HG03108 (cell line): ENCODE measurements around the gene KRT82.

Source experiments
- ATAC-seq: cut with Tn5 transposase; IDR thresholded peaks from one replicate; pipeline ENCODE4 v1.9.1; 2021; ENCODE audit warnings: moderate library complexity; ENCODE audit not compliant: unreplicated experiment

The KRT82 gene

GRCh38 chr12:52389313-52390207 lies 16.6 kb downstream of the KRT82 start:
- ATAC-seq = no peak

GRCh38 chr12:52387859-52388258 lies 18.3 kb downstream of the KRT82 start:
- no peak for ATAC-seq

DNA sequence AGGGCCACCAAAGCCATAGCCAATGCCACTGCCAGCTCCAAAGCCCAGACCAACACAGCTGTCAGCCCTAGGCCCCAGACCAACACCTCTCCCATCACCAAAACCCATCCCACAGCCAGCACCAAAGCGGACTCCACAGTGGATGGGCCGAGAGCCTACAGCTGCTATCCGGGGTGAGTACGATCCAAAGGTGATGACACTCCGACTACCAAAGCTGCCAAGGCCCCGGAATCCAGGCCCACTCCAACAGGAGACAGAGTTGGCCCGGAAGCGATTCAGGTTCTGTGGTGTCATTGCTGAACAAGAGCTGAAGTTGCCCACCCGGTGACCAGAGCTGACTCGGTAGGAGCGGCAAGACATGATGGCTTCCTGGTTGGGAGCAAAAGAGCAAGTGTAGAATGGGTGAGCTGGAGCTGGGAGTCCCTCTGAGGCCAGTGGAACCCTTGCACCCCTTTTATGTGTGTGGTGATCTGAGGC lies 20.9 kb downstream of the KRT82 start, which contains the start of gene KRT84:
TSS of gene KRT84 (minus strand) at position 427 of the 477 bp plus-strand sequence. CDS start at position 360, 67 bp downstream.
- ATAC-seq = no peak

DNA sequence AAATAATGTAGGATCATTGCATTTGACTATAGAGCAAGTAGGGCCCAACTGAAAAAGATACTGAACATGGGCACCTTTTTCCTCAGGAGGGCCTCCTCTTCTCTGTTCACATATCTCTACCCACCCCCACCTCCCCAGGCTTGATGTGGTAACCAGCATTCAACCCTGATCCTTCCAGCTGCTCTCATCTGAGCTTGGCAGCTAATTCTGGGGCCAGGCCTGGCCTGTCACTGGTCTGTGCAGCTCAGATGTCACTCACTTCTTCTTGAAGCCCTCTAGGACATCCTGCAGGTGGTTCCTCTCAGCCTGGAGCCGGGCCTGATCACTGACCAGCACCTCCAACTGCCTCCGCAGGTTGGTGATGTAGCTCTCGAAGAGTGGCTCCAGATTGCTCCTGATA lies 22.8 kb downstream of the KRT82 start:
- ATAC-seq = no peak

- no peak for ATAC-seq
Measured at GRCh38 chr12:52382854-52383253, 23.3 kb downstream of the KRT82 start.

DNA sequence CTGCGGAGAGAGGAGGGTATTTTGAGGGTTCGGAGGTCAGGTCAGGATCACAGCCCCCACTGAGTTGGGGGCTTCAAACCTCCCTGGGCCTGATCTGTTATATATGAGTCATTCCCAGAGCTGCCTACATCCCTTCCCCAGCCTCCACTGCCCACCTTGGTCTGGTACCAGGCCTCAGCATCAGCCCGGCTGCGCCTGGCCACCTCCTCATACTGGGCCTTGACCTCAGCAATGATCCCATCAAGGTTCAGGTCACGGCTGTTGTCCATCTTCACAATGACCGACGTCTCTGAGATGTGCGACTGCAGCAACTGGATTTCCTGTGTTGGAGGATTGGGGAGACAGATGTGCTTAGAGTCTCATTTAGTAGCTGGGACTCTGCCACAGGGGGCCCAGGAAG lies 24.9 kb downstream of the KRT82 start:
- no peak for ATAC-seq

- ATAC-seq = no peak
Measured at GRCh38 chr12:52380271-52380694, 25.9 kb downstream of the KRT82 start.

DNA sequence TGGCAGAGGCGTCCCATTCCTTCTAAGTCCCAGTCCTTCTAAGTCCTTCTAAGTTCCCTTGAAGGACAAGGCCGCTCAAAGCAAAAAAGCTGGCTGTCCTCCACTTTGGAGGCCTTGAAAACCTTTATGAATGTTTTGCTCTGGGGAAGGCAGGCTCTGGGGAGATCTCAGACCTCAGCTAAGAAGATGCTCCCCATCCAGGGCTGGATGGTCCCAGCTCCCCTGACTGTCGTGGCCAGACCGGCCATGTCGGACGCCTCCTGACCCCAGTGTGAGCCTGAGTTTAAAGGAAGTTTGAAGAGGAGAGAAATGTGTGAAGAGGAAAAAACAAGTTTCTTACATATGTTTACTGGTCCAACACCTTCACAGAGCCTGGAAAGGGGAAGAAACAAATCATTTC lies 26.6 kb downstream of the KRT82 start:
- ATAC-seq = no peak

GRCh38 chr12:52378091-52378490 lies 28.0 kb downstream of the KRT82 start:
- ATAC-seq = no peak

- ATAC-seq = no peak
Measured at GRCh38 chr12:52377266-52377665, 28.9 kb downstream of the KRT82 start.

DNA sequence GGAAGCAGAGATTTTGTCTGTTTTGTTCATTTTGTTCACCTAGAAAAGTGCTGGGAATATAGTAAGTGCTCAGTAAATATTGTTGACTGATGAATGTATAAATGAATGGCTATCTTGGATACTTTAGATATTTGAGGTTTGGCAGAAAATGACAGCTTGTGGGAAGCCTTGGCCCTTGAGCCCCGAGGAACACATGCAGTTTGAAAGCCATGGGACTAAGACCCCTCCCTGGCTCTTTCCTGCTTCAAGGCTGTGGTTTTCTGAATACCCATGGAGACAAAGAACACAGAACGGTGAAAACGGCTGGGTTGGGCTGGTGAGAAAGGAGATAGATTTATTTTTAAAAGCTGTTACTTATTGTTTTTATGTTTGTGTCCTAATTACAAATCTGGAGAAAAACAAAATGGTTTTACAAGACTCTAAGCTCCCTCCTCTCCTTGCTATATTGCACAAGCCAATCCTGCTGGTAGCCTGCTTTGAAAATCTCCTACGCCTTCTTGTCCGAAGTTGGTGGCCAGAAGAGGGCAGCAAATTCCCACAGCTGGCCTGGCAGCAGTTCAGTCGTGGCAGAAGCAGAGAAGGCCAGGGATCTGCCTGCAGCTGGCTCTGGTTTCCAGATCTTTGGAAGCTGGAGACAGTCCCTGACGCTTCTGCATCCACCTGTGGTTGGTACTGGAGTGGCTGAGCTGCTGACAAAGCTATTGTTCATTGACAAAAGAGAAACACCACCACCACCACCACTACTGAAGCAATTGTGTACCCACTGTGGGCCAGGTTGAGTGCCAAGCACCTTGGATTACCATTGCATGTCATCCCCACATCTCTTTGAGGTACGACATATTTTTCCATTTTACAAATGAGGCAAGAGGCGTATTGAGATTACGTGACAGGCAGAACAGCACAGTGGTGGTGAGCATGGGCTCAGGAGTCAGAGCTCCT lies 33.6 kb downstream of the KRT82 start:
- ATAC-seq = no peak

DNA sequence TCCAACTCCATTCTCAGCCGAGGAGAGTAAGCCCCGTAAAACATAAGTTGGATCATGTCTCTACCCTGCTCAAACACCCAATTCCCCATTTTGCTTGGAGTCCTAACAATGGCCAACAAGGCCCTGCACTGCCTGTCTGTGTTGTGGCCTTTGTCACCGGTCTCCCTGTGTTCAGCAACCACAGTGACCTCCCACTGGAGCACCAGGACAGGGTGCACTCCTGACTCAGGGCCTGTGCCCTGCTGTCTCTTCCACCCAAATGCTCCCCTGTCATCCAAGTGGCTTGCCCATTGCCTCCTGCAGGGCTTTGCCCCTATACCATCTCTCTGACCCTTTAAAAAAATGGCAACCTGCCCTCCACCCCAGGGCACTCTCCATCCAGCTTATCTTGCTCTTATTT lies 34.4 kb downstream of the KRT82 start:
- ATAC-seq = no peak

DNA sequence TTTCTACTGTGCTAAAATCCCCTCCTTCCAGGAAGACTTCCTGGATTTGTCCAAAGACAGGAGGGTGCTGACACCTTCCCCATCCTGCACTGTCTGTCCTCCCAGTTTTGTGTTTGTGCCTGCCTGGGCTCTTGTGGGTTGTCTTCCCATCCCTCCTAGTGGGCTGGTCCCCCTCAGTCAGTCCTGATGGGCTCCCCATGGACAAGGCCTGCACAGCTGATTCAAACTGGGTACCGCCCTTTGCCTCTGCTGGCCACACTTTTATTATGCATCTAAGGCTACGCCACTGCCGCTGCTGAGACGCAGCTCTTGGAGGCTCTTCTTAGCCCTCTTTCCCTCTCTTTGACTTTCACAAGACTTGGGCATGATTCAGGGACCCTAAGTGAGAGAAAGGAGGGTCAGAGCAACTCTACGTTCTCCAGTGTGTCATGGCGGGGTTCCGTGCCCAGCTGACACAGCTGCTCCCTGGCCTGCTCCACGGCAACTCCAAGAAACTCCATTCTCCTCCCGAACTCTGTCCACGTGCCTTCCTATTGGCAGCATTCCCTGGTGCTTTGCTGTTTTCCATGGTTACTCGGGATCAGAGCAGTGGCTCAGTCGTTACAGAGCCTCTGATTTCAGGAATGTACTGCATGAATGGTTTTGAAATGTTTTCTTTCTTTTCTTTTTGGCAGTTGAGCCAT lies 35.1 kb downstream of the KRT82 start:
- ATAC-seq = no peak

DNA sequence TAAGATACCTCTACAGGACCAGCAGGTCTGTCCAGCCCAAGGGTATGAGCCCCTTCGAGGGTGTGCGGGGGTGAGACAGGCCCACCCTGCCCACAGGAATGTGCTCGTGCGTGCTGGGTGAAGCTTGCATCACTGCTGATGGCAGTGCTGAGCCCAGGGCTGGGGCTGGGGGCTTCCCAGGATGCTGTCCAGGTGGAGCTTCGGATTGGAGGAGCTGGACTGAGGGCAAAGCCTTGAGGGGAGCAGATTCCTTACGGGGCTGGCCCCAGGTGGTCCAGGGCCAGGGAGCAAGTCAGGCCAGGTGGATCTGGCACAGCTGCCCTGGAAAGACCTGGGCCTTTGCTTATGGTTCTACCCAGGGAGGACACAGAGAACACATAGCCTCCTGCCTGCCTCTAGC lies 36.3 kb downstream of the KRT82 start:
- no peak for ATAC-seq

DNA sequence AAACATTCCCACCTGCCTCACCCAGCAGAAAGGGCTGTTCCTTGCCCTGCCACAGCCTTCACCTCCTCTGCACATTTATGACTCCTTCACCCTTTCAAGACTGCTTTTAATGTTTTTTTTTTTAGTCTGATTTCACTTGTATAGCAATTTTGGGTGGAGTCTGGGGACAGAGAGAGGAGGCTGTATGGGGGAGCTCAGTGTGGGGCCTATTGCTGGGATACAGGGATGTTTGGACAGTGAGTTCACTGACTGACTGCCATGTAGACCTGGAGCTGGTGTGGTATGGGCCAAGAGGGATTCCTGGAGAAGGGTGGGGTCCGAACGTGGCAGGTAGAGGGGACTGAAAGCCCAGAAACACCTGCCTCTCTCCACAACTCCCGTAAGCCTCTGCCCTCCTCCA lies 36.9 kb downstream of the KRT82 start:
- ATAC-seq = no peak

DNA sequence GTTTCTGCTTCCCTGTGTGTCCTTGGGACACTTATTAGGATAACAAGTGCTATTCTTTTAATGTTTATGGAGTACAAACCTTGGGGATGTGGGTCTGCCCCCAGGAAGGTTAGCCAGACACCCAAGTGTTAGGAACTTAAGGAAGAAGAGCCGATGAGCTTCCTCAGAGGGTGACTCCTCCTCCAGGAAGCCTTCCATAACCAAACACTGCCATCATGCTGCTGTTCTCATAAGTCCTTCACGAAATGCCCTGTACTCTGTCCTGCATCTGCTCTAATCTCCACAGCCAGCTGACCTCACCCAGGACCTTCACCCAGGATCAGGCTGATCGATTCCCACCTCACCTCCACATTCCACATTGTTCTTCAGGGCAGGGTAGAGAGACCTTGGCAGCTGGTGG lies 37.6 kb downstream of the KRT82 start:
- ATAC-seq = no peak

GRCh38 chr12:52367876-52368275 lies 38.3 kb downstream of the KRT82 start:
- no peak for ATAC-seq

DNA sequence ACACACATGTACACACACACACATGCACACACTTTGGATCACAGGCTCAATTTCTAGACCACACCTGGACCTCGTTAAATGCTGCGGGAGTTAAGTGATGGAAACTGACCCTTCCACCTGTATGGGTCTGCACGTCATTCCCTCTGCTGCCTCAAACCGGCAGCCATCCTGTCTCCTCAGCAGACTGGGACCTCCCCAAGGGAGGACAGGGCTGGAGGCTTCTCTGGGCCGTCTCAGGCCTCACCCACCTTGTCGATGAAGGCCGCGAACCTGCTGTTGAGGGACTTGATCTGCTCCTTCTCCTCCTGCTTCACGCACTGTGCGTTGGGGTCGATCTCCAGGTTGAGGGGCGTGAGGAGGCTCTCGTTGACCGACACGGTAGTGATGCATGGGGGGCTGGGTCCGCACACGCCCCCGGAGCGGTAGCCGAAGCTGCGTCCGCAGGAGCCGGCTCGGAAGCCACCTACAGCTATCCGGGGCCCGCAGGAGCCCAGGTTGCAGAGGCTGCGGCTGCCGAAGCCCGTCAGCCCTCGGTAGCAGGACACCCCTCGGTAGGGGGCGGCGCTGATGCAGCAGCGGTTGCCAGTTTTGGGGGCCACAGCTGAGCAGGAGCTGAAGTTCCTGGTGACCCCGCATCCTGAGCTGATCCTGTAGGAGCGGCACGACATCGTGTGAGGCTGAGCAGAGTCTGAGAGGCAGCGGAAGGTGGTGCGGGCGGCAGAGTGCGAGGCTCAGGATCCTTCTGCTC lies 39.2 kb downstream of the KRT82 start, which contains the start of gene KRT85:
TSS of gene KRT85 (minus strand) at position 744 of the 748 bp plus-strand sequence. CDS start at position 668, 76 bp downstream.
- ATAC-seq = no peak

DNA sequence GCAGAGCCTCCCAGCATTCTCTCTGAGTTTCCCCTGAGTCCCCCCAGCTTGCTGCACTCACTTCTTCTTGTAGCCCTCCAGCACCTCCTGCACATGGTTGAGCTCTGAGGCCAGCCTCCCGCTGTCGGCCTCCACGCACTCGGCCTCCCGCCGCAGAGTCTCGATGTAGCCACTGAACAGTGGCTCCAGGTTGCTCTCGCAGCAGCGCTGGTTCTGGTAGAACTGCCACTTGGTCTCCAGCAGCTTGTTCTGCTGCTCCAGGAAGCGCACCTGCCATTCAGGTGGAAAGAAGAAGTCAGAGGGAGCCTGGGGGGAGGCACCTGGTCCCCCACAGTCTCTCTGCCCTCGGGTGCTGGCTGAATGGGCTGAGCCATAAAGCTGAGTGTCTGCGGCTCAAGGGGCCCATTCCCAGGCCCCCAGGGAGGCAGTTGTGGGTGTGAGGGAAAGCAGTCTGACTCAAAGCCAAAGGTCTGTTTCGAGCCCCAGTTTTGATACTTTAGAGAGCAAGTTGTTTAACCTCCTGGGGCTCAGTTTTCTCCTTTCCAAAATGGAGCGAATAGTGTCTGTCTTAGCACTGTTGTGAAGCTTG lies 41.1 kb downstream of the KRT82 start:
- no peak for ATAC-seq

DNA sequence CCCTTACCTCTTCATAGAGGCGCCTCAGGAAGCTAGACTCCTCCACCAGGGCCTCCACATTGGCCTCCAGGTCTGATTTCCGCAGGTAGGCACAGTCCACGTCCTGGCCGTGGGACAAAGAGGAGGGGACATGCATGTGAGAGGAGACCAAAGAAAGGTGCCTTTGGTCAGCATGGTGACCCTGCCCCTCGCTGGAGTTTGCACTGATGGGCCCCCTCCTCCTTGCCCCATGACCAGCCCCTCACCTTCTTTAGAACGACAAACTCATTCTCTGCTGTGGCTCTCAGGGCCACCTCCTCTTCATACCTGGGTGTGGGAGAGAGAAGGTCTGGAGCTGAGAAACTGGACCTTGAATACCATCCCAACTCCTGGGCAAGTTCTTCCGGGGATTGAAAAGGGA lies 42.1 kb downstream of the KRT82 start:
- no peak for ATAC-seq
